Neuronal stem cell (in vitro differentiated cells): ENCODE measurements around the gene USP27X.

Experiments used
- DNase-seq: peaks from one replicate; pipeline ENCODE4 v3.0.0-alpha.2; 2013; ENCODE audit warnings: low spot score
- H2AFZ ChIP-seq: one replicate; pipeline ENCODE4 v1.6.1; 2013; ENCODE audit warnings: mild to moderate bottlenecking, low read length, inconsistent platforms
- H2AK5ac ChIP-seq: 2 replicates; pipeline ENCODE4 v1.6.1; 2013; ENCODE audit warnings: low read depth, mild to moderate bottlenecking, inconsistent platforms, low read length, moderate library complexity, mixed read lengths
- H2BK120ac ChIP-seq: 2 replicates; pipeline ENCODE4 v1.6.1; 2013; ENCODE audit warnings: low read depth, mild to moderate bottlenecking, inconsistent platforms, low read length, moderate library complexity, mixed read lengths
- H2BK12ac ChIP-seq: one replicate; pipeline ENCODE4 v1.6.1; 2013; ENCODE audit warnings: low read length, inconsistent platforms
- H2BK15ac ChIP-seq: 2 replicates; pipeline ENCODE4 v1.6.1; 2013; ENCODE audit warnings: mild to moderate bottlenecking, low read length, inconsistent platforms, mixed read lengths
- H2BK5ac ChIP-seq: one replicate; pipeline ENCODE4 v1.6.1; 2013; ENCODE audit warnings: inconsistent platforms, mild to moderate bottlenecking, low read length, moderate library complexity
- H3K14ac ChIP-seq: one replicate; pipeline ENCODE4 v1.6.1; 2013; ENCODE audit warnings: low read length, inconsistent platforms
- H3K18ac ChIP-seq: 2 replicates; pipeline ENCODE4 v1.6.1; 2013; ENCODE audit warnings: low read length, inconsistent platforms
- H3K23ac ChIP-seq: 2 replicates; pipeline ENCODE4 v1.6.1; 2013; ENCODE audit warnings: low read depth, mild to moderate bottlenecking, mixed read lengths, low read length, inconsistent platforms; ENCODE audit not compliant: poor library complexity
- H3K27ac ChIP-seq: replicated peaks from 3 replicates; pipeline ENCODE4 v1.5.1; 2013; ENCODE audit warnings: low read length, inconsistent platforms
- H3K27me3 ChIP-seq, 3 experiments: 2 replicates each; pipeline ENCODE4 v1.6.1; 2013; ENCODE audit warnings: low read length in 3 of 3, mild to moderate bottlenecking in 2 of 3, inconsistent platforms in 1 of 3, low read depth in 1 of 3, mixed read lengths in 1 of 3, moderate library complexity in 1 of 3; ENCODE audit not compliant: control insufficient read depth in 3 of 3, insufficient read depth in 3 of 3
- H3K36me3 ChIP-seq, 2 donors: replicated peaks in 1 of 2; 2 replicates each; pipeline ENCODE4 v1.6.1; 2013; ENCODE audit warnings: low read length in 2 of 2; ENCODE audit not compliant: control insufficient read depth in 2 of 2, insufficient read depth in 2 of 2
- H3K4ac ChIP-seq: 2 replicates; pipeline ENCODE4 v1.6.1; 2013; ENCODE audit warnings: inconsistent platforms, mild to moderate bottlenecking, low read length, moderate library complexity
- H3K4me1 ChIP-seq, 2 donors: 1 replicate in 1 of 2; 2 replicates in 1 of 2; pipeline ENCODE4 v1.6.1; 2013; ENCODE audit warnings: low read length in 2 of 2, low read depth in 1 of 2; ENCODE audit not compliant: control insufficient read depth in 2 of 2, insufficient read depth in 1 of 2
- H3K4me2 ChIP-seq: one replicate; pipeline ENCODE4 v1.6.1; 2013; ENCODE audit warnings: mild to moderate bottlenecking, low read length, inconsistent platforms; ENCODE audit not compliant: insufficient read depth, poor library complexity, severe bottlenecking
- H3K4me3 ChIP-seq, 2 donors: 2 replicates each; pipeline ENCODE4 v1.5.1; 2013; ENCODE audit warnings: low read length in 2 of 2, mild to moderate bottlenecking in 2 of 2, inconsistent platforms in 1 of 2, moderate library complexity in 1 of 2
- H3K79me1 ChIP-seq: one replicate; pipeline ENCODE4 v1.6.1; 2013; ENCODE audit warnings: low read depth, mild to moderate bottlenecking, inconsistent platforms, low read length, moderate library complexity
- H3K9ac ChIP-seq: one replicate; pipeline ENCODE4 v1.6.1; 2013; ENCODE audit warnings: mild to moderate bottlenecking, low read depth, low read length, inconsistent platforms; ENCODE audit not compliant: poor library complexity
- H3K9me3 ChIP-seq, 2 donors: replicated peaks in 1 of 2; 2 replicates each; pipeline versions ENCODE3 to v1.6.1; 2013; ENCODE audit warnings: low read length in 2 of 2, mild to moderate bottlenecking in 2 of 2, inconsistent platforms in 1 of 2, low read depth in 1 of 2, mixed read lengths in 1 of 2, moderate library complexity in 1 of 2; ENCODE audit not compliant: control insufficient read depth in 2 of 2, insufficient read depth in 1 of 2
- H4K8ac ChIP-seq: one replicate; pipeline ENCODE4 v1.6.1; 2013; ENCODE audit warnings: low read depth, mild to moderate bottlenecking, inconsistent platforms, low read length, moderate library complexity
- H4K91ac ChIP-seq: one replicate; pipeline ENCODE4 v1.6.1; 2013; ENCODE audit warnings: low read length, low read depth, mild to moderate bottlenecking, inconsistent platforms; ENCODE audit not compliant: poor library complexity
- WGBS, 2 donors: extraction: QIAGEN DNeasy Blood & Tissue Kit; methylation state at CpG; one replicate each; pipeline ENCODE4 v1.1.7; 2013; ENCODE audit warnings: missing lambda C conversion rate in 2 of 2, mixed read lengths in 1 of 2; ENCODE audit not compliant: insufficient read length in 2 of 2, insufficient replicate concordance in 1 of 2; ENCODE audit errors: extremely low coverage in 2 of 2; 5-methylcytosine and 5-hydroxymethylcytosine counted together

Gene USP27X

DNA sequence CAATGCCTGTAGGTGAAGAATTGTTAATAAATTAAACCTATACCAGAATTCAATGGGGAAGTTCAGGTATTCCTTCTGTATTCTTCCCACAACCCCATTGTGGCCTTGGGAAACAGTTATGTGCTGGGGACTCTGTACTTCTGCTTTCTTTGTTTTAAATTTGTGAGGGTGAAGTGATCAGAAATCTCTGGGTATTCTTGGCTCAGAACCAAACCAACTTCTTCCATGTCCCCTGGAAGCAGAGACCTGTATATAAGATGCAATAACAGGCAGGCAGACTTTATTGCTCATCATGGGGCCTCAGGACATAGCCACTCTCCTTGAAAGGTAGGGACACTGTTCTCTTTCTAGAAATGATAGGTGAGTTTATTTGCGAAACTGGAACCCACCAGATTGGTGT, 19.8 kb upstream of the USP27X start:
- Histone ChIP-seq H3K4ac (no peak overlapping the region), H2AK5ac (no peak overlapping the region), H3K4me3 (no peak overlapping the region), H2BK15ac (no peak overlapping the region), H2AFZ (no peak overlapping the region), H3K4me2 (no peak overlapping the region), H3K9me3 (no peaks in the 10 kb centered on the region), H3K23ac (no peak overlapping the region), H3K4me1 (no peaks in the 10 kb centered on the region), H3K27ac (no peak overlapping the region), H3K27me3 (peaks cover 0 to 9% (median 0%) of the 10 kb centered on the region in 3 experiments), H3K18ac (no peak overlapping the region), H2BK5ac (no peak overlapping the region), H2BK120ac (no peak overlapping the region), H3K14ac (no peak overlapping the region), H3K9ac (no peak overlapping the region), H4K8ac (no peak overlapping the region), H2BK12ac (no peak overlapping the region), H4K91ac (no peak overlapping the region), H3K79me1 (no peaks in the 10 kb centered on the region), H3K36me3 (no peaks in the 10 kb centered on the region)
- no CpG with 5 or more reads among the region's 1 CpG for WGBS, 2 donors
- DNase-seq, result no peak

DNA sequence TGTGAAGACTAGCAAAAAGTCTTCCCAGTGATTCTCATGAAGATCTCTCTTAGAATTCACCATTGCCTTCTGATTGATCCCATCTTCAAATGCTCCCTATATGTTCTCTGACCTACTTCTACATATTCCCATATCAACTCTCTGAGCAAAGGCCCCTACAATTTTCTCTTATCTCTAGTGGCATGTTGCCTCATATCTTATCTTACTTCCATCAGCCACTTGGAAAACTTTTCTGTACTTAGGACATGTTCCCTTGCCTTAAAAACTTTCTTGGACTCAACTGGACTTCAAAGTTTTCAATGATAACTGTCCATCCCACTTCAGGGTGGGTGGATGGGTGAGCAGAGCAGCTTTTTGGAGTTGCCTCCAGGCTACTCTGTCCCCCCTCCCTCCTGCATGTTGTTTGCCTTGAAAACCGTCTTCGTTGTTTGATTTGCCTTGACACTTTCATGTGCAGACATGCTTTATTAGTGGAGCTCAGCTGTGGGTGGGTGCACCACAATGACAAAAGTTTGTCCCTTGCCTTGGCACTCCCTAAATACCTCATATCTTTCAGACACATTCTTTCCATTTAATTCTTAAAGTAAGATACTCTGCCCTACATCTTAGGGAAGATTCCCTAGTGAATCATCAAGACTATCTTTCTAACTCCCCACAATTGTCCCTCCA, 18.3 kb upstream of the USP27X start:
- Histone ChIP-seq H4K8ac (no peak overlapping the region), H3K4me2 (no peak overlapping the region), H3K23ac (no peak overlapping the region), H2BK5ac (no peak overlapping the region), H3K18ac (no peak overlapping the region), H3K9me3 (no peaks in the 10 kb centered on the region), H2BK12ac (no peak overlapping the region), H2BK15ac (no peak overlapping the region), H3K4ac (no peak overlapping the region), H3K27me3 (peaks cover 0 to 6% (median 0%) of the 10 kb centered on the region in 3 experiments), H3K36me3 (no peaks in the 10 kb centered on the region), H3K79me1 (no peaks in the 10 kb centered on the region), H3K4me3 (no peak overlapping the region), H2BK120ac (no peak overlapping the region), H2AFZ (no peak overlapping the region), H3K4me1 (no peaks in the 10 kb centered on the region), H3K9ac (no peak overlapping the region), H3K14ac (no peak overlapping the region), H3K27ac (no peak overlapping the region), H2AK5ac (no peak overlapping the region), H4K91ac (no peak overlapping the region)
- no CpG with 5 or more reads among the region's 2 CpGs for WGBS, 2 donors
- no peak for DNase-seq

DNA sequence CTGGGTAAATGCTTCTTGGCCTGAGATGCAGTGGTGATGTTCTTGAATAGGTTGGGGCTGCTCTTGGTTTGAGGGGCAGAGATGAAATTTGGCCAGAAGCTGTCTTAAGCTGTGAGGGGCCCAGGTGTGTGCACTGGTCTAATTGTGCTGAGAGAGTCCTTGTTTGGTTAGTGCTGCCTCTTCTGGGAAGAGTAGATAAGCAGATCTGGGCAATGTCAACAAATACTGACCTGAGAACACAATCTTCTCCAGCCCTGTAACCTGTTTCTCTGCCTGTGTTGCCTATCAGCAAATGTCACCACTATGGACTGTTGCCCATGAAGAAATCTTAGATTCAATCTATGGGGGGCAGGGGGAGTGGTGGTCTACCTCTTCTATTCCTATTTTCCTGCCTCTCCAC, 17.2 kb upstream of the USP27X start:
- H2BK5ac ChIP-seq, result no peak overlapping the region
- H3K79me1 ChIP-seq, result no peaks in the 10 kb centered on the region
- H3K4ac ChIP-seq, result no peak overlapping the region
- no peak overlapping the region for H2BK120ac ChIP-seq
- H3K23ac ChIP-seq, result no peak overlapping the region
- no peak overlapping the region for H3K4me3 ChIP-seq
- no peaks in the 10 kb centered on the region for H3K4me1 ChIP-seq
- no peak overlapping the region for H4K91ac ChIP-seq
- H2BK12ac ChIP-seq, result no peak overlapping the region
- no peaks in the 10 kb centered on the region for H3K9me3 ChIP-seq
- H3K9ac ChIP-seq, result no peak overlapping the region
- H2BK15ac ChIP-seq, result no peak overlapping the region
- no peak overlapping the region for H3K14ac ChIP-seq
- DNase-seq, result no peak
- no peak overlapping the region for H3K27ac ChIP-seq
- peaks cover 0 to 6% (median 0%) of the 10 kb centered on the region in 3 experiments for H3K27me3 ChIP-seq
- H4K8ac ChIP-seq, result no peak overlapping the region
- no peak overlapping the region for H2AK5ac ChIP-seq
- H3K18ac ChIP-seq, result no peak overlapping the region
- H3K4me2 ChIP-seq, result no peak overlapping the region
- no peak overlapping the region for H2AFZ ChIP-seq
- no peaks in the 10 kb centered on the region for H3K36me3 ChIP-seq

DNA sequence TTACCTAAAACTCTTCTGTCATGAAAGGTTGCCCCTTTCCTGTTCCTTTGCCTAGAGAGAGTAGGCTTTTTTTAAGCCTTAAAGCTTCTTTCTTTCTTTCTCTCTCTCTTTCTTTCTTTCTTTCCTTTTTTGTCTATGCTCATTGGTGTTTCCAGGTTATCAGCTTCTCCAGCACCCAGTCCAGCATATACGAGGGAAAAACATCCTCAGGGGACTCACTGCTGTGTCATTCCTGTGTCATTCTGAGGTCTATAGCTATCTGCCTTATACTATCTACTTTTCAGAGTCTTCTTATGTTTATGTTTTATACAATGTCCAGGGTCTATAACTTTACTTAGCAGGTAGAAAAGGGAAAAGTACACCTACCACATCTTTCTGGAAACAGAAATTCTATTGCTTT, 10.5 kb upstream of the USP27X start:
- Histone ChIP-seq H2AK5ac (no peak overlapping the region), H2BK5ac (no peak overlapping the region), H3K4me3 (no peak overlapping the region), H3K4me2 (no peak overlapping the region), H3K27ac (no peak overlapping the region), H2AFZ (no peak overlapping the region), H2BK15ac (no peak overlapping the region), H4K91ac (no peak overlapping the region), H2BK12ac (no peak overlapping the region), H4K8ac (no peak overlapping the region), H3K9me3 (no peaks in the 10 kb centered on the region), H3K4ac (no peak overlapping the region), H3K36me3 (no peaks in the 10 kb centered on the region), H3K27me3 (peaks cover 0 to 14% (median 0%) of the 10 kb centered on the region in 3 experiments), H2BK120ac (no peak overlapping the region), H3K14ac (no peak overlapping the region), H3K23ac (no peak overlapping the region), H3K9ac (no peak overlapping the region), H3K79me1 (no peaks in the 10 kb centered on the region), H3K4me1 (no peaks in the 10 kb centered on the region), H3K18ac (no peak overlapping the region)
- WGBS, 2 donors, result no CpG with 5 or more reads among the region's 1 CpG
- no peak for DNase-seq
